Measurements from ENCODE around the gene TBC1D14.
"Not testable (repeated sequence)": the region's sequence is repeated elsewhere in the genome, so short reads cannot be mapped to it uniquely, and the experiment has no call there.

Gene TBC1D14

GRCh38 chr4:6909113-6909969 is at the start of gene TBC1D14:
Gene TBC1D14, plus strand, starts transcription at chr4:6909826. Its CDS starts 13,564 bp downstream, at chr4:6923390.
- peak; percentile 53 for DNase-seq

GRCh38 chr4:6868386-6868785 is 41.2 kb upstream of the TBC1D14 start:
- DNase-seq, result no peak

- peak; percentile 0 for DNase-seq
Observed at GRCh38 chr4:6869944-6870343, 39.7 kb upstream of the TBC1D14 start.

GRCh38 chr4:6873291-6873690 is 36.3 kb upstream of the TBC1D14 start:
- DNase-seq, result no peak

- DNase-seq, result peak; percentile 17
Observed at GRCh38 chr4:6873792-6874461, 35.7 kb upstream of the TBC1D14 start.

GRCh38 chr4:6874981-6875380 is 34.6 kb upstream of the TBC1D14 start:
- DNase-seq, result no peak

- DNase-seq, result no peak
Observed at GRCh38 chr4:6875431-6875831, 34.2 kb upstream of the TBC1D14 start.

- DNase-seq, result no peak
Observed at GRCh38 chr4:6876440-6876839, 33.2 kb upstream of the TBC1D14 start.

GRCh38 chr4:6877067-6877466 is 32.6 kb upstream of the TBC1D14 start:
- DNase-seq, result no peak

- no peak for DNase-seq
Observed at GRCh38 chr4:6878451-6879059, 31.1 kb upstream of the TBC1D14 start.

- DNase-seq, result no peak
Observed at GRCh38 chr4:6880691-6881090, 28.9 kb upstream of the TBC1D14 start.

GRCh38 chr4:6881908-6882307 is 27.7 kb upstream of the TBC1D14 start:
- no peak for DNase-seq

- no peak for DNase-seq
Observed at GRCh38 chr4:6884341-6884870, 25.2 kb upstream of the TBC1D14 start.

GRCh38 chr4:6885953-6886557 is 23.6 kb upstream of the TBC1D14 start:
- peak; percentile 42 for DNase-seq

GRCh38 chr4:6886886-6887285 is 22.7 kb upstream of the TBC1D14 start:
- no peak for DNase-seq

- no peak for DNase-seq
Observed at GRCh38 chr4:6887591-6888371, 21.8 kb upstream of the TBC1D14 start.

- DNase-seq, result no peak
Observed at GRCh38 chr4:6888506-6889071, 21.0 kb upstream of the TBC1D14 start.

- no peak for DNase-seq
Observed at GRCh38 chr4:6889101-6889735, 20.4 kb upstream of the TBC1D14 start.

- DNase-seq, result no peak
Observed at GRCh38 chr4:6889736-6890324, 19.8 kb upstream of the TBC1D14 start.

GRCh38 chr4:6890358-6890757 is 19.3 kb upstream of the TBC1D14 start:
- no peak for DNase-seq

- DNase-seq, result not testable (repeated sequence)
Observed at GRCh38 chr4:6890971-6891370, 18.7 kb upstream of the TBC1D14 start.
